Occipital lobe (tissue), 2 donors: Measurements from ENCODE around the gene JAG1. TPM values are rescaled to one million over a fixed set of nuclear protein-coding genes. Genes with fewer than 3 reads are reported as not detected.

Experiments
- DNase-seq: peaks from one replicate; lab custom pipeline; 2025; lab: John Stamatoyannopoulos, UW
- total RNA-seq: library from RNA; depleted of rRNA; stranded (reverse); fragments of >200 nt; gene quantifications from one replicate; pipeline ENCODE4 v1.2.3, GENCODE V29; 2014

The JAG1 gene
- total RNA-seq: 26.0 TPM

- DNase-seq: peak; percentile 84
Measured at GRCh38 chr20:10673842-10674683, at the start of gene JAG1. JAG1 (minus strand) TSS chr20:10673999; CDS start chr20:10673530, 469 bp downstream.

GRCh38 chr20:10721976-10722375 is 48.2 kb upstream of the JAG1 start:
- no peak for DNase-seq

DNA sequence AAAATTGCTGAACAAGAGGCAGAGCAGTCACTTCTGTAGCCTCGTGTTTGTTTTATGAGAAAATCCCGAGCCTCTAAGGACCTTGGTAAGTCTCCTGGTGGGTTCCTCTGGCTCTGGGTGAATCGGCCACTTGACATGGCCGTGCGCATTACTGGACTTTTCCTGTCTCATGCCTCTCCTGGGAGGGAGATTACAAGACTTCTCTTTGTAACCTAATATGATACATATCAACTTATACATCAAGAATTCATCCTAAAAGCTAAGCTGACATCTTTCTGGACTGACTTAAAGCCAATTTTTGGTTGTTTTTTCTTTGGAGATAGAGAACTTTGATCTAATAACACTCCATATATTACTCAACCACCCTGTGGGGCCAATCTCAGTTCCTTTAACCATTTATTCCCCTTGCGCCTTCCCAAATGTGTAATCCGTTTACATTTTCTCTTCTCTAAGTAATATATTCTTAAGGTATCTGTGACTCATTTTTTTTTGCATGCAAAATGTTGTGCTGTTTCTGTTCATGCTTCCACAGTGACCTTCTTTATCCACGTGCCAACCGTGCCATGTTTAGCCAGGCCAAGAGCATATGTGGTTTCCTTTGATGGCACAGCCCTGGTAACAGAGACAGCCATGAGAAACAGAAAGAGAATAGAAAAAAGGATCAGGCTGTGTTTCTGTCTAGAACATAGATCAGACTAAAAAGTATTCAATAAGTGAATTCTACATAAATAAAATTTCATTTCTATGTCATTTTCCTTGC is 47.5 kb upstream of the JAG1 start:
- DNase-seq: no peak

DNA sequence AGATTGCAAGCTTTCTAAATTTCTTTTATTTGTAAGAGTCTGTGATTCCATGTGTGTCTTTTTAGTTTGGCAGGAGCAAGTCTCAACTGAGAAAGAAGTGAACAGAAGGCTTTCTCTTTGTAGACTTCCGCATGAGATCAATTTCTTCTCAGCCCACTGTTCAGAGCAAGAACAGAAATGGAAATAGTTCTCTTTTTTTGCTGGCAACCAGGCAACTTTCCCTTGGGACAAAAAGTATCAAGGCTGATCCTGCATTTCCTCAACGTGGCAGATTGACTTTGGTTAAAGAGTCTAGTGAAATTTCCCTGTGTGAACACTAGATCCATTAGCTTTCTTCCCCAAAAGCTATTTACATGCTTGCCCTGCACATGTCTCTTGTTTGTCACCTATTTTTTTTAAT is 46.8 kb upstream of the JAG1 start:
- no peak for DNase-seq

GRCh38 chr20:10719740-10720385 is 46.1 kb upstream of the JAG1 start:
- no peak for DNase-seq

GRCh38 chr20:10718661-10719060 is 44.9 kb upstream of the JAG1 start:
- no peak for DNase-seq

- DNase-seq: no peak
Measured at GRCh38 chr20:10716855-10717254, 43.1 kb upstream of the JAG1 start.

DNA sequence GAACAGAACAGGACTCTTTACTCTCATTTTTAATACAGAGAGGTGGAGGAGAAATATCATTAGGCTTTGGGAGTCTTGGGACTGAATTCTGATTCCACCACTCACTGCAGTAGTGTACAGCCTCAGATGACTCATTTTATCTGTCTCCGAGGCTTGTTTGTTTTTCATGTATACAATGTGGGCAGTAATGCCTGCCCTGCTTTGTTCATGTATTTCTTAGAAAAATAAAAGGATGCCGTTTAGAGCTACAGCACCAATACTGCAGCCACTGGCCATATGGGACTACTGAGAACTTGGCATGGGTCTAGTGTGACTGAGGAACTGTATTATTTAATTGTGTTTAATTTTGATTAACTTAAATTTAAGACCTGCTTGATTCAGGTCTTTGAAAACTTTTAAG is 41.2 kb upstream of the JAG1 start:
- no peak for DNase-seq

GRCh38 chr20:10714236-10714975 is 40.6 kb upstream of the JAG1 start:
- no peak for DNase-seq

GRCh38 chr20:10713161-10713560 is 39.4 kb upstream of the JAG1 start:
- DNase-seq: no peak

DNA sequence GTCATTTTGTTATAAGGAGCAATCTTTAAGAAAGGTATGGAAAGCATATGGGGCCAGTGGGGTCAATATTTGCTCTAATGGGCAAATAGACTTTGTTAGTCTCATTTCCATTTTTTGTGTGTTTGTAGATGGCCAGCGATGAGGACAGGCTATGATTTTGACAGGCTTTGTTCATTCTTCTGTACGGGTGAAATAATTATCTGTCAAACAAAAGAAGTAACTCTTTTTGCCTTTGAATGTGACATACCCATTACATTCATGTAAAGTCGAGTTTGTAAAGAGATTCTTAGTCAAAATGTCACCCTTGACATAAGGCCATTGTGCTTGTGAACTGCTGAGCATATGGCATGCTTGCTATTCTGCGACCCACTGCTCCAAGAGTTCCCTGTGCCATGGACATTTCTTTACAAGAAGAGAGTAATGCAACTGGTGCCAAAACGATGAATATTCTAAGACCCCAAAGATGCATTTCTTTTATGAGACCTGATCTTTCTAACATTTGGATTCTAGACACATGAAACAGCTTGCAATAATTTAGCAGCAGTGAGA is 38.2 kb upstream of the JAG1 start:
- DNase-seq: no peak

DNA sequence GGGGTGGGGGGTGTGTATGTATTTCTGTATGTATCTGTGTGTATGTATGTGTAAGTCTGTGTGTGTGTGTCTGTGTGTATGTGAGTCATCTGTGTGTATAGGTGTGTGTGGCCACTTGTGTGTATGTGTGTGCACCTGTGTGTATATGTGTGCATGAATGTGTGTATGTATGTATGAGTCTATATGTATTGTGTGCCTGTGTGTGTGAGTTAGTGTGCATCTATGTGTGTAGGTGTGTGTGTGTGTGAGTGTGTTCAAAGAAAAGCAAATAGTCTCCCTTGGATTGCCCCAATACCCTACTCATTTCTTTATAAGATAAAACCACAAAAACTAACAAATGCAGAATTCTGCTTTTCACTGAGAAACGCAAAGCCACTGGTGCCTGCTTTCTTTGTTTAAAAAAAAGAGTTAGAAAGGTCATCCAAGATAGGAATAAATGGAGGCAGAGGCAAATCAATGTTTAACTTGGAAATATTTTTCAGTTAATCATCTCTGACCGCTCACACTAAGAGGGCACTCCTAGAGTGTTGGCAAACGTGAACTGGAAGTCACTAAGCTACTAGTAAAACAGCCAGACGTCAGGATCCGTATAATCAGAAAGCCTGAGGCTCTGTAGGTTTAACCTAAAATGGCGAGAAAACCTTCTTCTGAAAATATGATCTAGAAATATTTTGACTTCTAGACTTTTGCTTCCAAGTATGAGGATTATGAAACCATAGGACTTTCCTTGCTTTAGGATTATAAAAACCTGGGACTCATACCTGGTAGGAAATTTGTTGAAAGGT is 37.4 kb upstream of the JAG1 start:
- DNase-seq: no peak

DNA sequence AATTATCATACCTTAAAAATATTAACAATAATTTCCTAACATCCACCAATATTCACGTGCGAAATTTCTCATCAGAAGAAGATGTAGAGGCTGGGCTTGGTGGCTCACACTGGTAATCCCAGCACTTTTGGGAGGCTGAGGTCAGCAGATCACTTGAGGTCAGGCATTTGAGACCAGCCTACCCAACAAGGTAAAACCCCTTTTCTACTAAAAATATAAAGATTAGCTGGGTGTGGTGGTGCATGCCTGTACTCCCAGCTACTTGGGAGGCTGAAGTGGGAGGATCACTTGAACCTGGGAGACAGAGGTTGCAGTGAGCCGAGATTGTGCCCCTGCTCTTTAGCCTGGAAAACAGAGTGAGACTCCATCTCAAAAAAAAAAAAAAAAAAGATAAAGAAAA is 36.1 kb upstream of the JAG1 start:
- no peak for DNase-seq

DNA sequence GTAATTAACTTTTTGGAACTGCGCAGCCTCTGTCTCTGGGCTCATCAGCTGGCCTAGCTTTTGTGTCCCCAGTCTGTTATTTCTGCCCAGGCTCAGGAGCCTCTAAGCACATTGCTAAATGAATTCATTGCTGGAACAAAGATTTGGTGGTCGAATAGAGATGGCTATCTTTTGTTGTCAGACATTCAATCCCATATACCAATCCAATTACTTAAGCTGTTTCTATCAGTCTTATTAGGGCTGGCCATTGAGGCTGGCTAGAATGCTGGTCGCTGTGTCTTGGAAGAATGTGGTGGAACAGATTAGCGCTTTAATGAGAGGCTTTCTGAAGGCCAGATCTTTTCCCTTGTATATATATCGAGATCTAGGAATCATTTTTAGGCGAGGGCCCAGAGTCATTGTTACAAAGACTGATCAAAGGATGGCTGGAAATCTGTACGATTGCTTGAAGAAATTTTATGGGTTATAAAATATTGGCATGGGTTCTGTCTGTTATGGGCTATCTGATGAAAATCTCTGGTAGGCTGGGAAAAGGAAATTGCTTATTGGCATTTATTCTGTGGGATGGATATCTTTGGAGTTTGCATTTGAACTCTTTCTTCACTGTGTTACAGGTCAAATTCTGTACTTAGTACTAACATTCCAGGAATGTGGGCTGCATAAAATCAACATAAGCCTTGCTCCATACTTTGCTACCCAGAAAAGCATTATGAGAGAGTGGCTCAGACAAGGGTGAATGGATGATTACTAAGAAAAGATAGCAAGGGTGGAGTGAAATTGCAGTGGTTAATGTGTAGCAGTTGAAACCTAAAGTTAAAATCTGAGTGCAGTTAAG is 34.8 kb upstream of the JAG1 start:
- DNase-seq: no peak

DNA sequence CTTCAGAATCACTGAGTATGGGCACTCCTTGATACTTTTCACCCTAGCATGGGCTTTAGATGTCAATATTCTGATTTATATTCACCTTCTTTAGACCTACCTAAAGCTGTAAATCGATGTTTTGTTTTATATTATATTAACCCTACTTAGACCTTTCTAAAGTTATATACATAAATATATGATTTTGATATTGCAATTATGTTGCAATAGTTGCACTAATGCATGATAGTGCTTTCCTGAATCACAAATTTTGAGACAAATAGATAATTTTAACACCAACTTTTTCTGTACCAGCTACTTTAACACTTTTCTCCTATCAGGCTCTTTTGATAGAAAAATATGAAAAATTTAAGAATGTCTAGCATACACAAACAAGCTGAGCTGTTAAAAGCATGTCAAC is 34.0 kb upstream of the JAG1 start:
- DNase-seq: no peak

- DNase-seq: no peak
Measured at GRCh38 chr20:10707068-10707467, 33.3 kb upstream of the JAG1 start.

- no peak for DNase-seq
Measured at GRCh38 chr20:10706460-10706811, 32.6 kb upstream of the JAG1 start.

- no peak for DNase-seq
Measured at GRCh38 chr20:10705801-10706459, 32.1 kb upstream of the JAG1 start.

- no peak for DNase-seq
Measured at GRCh38 chr20:10701607-10702006, 27.8 kb upstream of the JAG1 start.
